ENCODE measurements around the gene CCNYL1. TPM values are rescaled to one million over a fixed set of nuclear protein-coding genes. Genes with fewer than 3 reads are reported as not detected.

The CCNYL1 gene
- total RNA-seq, 1 experiment from 2014 or later = 40.7 TPM

DNA sequence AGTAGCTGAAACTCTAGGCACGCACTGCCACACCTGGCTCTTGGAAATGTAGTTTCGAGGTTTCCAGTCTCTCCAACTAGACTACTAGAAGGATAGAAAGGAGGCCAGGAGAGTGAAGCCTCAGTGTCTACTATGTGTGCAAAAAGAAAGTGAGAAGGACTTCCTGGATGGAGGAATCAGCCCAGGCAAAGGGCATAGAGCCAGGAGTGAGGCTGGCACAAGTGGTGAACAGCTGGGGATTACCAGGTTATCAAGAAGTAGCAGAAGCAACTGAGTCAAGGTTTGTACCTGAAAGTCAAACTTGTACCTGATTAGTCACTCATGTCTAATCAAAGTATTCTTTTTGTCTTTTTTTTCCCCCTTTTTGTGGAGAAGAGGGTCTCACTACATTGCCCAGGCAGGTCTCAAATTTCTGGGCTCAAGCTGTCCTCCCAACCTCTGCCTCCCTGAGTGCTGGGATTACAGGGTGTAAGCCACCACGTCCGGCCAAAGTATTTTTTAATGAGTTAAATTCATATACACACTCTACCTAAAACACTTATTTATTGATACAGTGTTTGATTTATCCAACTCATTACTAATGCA lies 67.0 kb downstream of the CCNYL1 start:
- Histone ChIP-seq H3K4me1 (peaks cover 55% of the 10 kb centered on the region), H3K27me3 (replicated peaks; ENCODE audit: control insufficient read depth, insufficient read depth, low read length) (no peaks in the 10 kb centered on the region), H3K4me3 (ENCODE audit: low read depth, low read length) (no peak overlapping the region), H3K36me3 (ENCODE audit: control insufficient read depth, insufficient read depth, low read length) (no peaks in the 10 kb centered on the region), H3K9me3 (no peaks in the 10 kb centered on the region)
- intact Hi-C loops (cut with micrococcal nuclease; ENCODE audit: unreplicated experiment) = no loop called here
- Mint-ChIP-seq H3K27me3 (ENCODE audit: insufficient read depth, unreplicated experiment) (no peaks in the 10 kb centered on the region), H3K27ac (ENCODE audit: unreplicated experiment) (no peak overlapping the region), H3K9me3 (ENCODE audit: unreplicated experiment) (no peaks in the 10 kb centered on the region), H3K4me3 (ENCODE audit: unreplicated experiment) (no peak overlapping the region), H3K4me1 (ENCODE audit: low read depth, unreplicated experiment) (peaks cover 40% of the 10 kb centered on the region), H3K36me3 (ENCODE audit: insufficient read depth, unreplicated experiment) (no peaks in the 10 kb centered on the region)
- BruUV-seq (replicated peaks) = no TSS peak
- no peak for DNase-seq
- TF ChIP-seq, protein P1, sequence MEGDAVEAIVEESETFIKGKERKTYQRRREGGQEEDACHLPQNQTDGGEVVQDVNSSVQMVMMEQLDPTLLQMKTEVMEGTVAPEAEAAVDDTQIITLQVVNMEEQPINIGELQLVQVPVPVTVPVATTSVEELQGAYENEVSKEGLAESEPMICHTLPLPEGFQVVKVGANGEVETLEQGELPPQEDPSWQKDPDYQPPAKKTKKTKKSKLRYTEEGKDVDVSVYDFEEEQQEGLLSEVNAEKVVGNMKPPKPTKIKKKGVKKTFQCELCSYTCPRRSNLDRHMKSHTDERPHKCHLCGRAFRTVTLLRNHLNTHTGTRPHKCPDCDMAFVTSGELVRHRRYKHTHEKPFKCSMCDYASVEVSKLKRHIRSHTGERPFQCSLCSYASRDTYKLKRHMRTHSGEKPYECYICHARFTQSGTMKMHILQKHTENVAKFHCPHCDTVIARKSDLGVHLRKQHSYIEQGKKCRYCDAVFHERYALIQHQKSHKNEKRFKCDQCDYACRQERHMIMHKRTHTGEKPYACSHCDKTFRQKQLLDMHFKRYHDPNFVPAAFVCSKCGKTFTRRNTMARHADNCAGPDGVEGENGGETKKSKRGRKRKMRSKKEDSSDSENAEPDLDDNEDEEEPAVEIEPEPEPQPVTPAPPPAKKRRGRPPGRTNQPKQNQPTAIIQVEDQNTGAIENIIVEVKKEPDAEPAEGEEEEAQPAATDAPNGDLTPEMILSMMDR (IDR thresholded peaks at IDR 0.05; ENCODE audit: insufficient read depth in 1 of 2, low read depth in 1 of 2, low read length in 1 of 2, severe bottlenecking in 1 of 2, unreplicated experiment in 1 of 2) = no peak
- POLR2A ChIA-PET = no interaction called here
- CTCF ChIA-PET = no interaction called here

DNA sequence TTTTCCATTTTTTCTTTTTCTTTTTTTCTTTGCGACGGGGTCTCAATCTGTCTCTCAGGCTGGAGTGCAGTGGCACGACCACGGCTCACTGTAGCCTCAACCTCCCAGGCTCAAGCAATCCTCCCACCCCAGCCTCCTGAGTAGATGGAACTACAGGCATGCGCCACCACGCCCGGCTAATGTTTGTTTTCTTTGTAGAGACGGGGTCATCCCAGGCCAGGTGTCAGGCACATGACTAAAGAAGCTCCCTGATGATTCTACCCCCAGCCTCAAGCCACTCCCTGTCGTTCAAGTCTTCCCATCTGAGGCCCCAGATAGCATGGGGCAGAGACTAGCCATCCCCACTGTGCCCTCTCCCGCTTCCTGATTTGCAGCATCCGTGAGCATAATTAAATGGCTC lies 68.1 kb downstream of the CCNYL1 start:
- intact Hi-C loops (cut with micrococcal nuclease; ENCODE audit: unreplicated experiment) = no loop called here
- no TSS peak for BruUV-seq (replicated peaks)
- Mint-ChIP-seq H3K27me3 (ENCODE audit: insufficient read depth, unreplicated experiment) (no peaks in the 10 kb centered on the region), H3K4me3 (ENCODE audit: unreplicated experiment) (peak overlapping the region; percentile 6), H3K4me1 (ENCODE audit: low read depth, unreplicated experiment) (peaks cover 45% of the 10 kb centered on the region), H3K36me3 (ENCODE audit: insufficient read depth, unreplicated experiment) (no peaks in the 10 kb centered on the region), H3K9me3 (ENCODE audit: unreplicated experiment) (peaks cover 5% of the 10 kb centered on the region), H3K27ac (ENCODE audit: unreplicated experiment) (peak overlapping the region; percentile 71)
- Histone ChIP-seq H3K27me3 (replicated peaks; ENCODE audit: control insufficient read depth, insufficient read depth, low read length) (no peaks in the 10 kb centered on the region), H3K36me3 (ENCODE audit: control insufficient read depth, insufficient read depth, low read length) (no peaks in the 10 kb centered on the region), H3K4me1 (peaks cover 61% of the 10 kb centered on the region), H3K9me3 (no peaks in the 10 kb centered on the region), H3K4me3 (ENCODE audit: low read depth, low read length) (no peak overlapping the region)
- DNase-seq = peak; percentile 64 to 82
- TF ChIP-seq, protein P1 (IDR thresholded peaks at IDR 0.05; ENCODE audit: insufficient read depth in 1 of 2, low read depth in 1 of 2, low read length in 1 of 2, severe bottlenecking in 1 of 2, unreplicated experiment in 1 of 2) = no peak
- POLR2A ChIA-PET = interaction anchor here (0.6 kb wide), 1 partner anchor 14 kb away, joined by 5 read pairs; no protein-coding TSS in a partner anchor
- CTCF ChIA-PET = no interaction called here

DNA sequence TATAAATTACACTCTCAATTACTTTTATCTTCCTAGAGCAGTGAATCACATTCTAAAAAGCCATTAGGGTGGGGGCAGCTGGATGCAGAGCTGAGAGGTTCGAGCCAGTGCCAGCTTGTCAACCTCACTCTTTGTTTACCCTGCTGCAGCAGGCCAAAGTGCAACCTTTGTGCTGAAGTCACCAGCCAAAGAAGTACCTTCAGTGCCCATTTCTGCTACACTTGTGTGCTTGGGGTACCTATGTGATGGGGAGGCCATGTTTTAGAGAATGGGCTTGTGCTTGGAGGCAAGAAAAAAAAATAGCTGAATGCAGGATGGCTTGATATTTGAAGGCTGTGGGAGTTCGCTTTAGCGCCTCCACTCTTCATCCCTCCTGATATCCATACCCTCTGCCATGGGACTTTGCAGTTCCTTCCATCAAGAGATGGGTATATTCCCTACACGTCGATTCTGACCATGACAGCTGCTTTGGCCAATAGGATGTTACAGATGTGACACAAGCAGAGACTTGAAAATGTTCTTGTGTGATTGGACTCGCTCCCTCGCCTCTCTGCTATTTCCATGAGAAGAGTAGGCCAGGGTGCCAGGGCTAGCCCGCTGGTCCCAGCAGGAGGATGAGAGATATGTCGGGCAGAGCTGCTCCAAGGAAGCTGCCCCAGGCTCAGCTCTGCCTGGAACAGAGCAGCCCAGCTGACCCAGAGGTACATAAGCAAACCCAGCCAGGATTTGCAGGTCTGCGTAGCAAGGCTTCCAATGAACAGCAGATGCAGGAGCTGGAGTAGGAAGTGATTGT lies 71.0 kb downstream of the CCNYL1 start:
- DNase-seq = no peak
- no peaks in the 10 kb centered on the region for H3K36me3 ChIP-seq (ENCODE audit: control insufficient read depth, insufficient read depth, low read length)
- TF ChIP-seq, protein P1 (IDR thresholded peaks at IDR 0.05; ENCODE audit: insufficient read depth in 1 of 2, low read depth in 1 of 2, low read length in 1 of 2, severe bottlenecking in 1 of 2, unreplicated experiment in 1 of 2) = no peak
- intact Hi-C loops (cut with micrococcal nuclease; ENCODE audit: unreplicated experiment) = loop anchor here (1.0 kb wide), 1 partner anchor 9 kb away; no protein-coding TSS in a partner anchor
- H3K4me3 Mint-ChIP-seq (ENCODE audit: unreplicated experiment) = no peak overlapping the region
- peaks cover 65% of the 10 kb centered on the region for H3K4me1 ChIP-seq
- ChIA-PET POLR2A (interaction anchor here (0.8 to 0.9 kb wide), 2 partner anchors 14 to 71 kb away, joined by 3 read pairs; partner anchors contain the start of gene CCNYL1), CTCF (interaction anchor here (0.5 to 1.6 kb wide), 5 partner anchors 9 to 258 kb away, joined by 3 to 5 read pairs (median 3); partner anchors contain the start of gene FZD5)
- H3K4me1 Mint-ChIP-seq (ENCODE audit: low read depth, unreplicated experiment) = peaks cover 53% of the 10 kb centered on the region
- H3K9me3 Mint-ChIP-seq (ENCODE audit: unreplicated experiment) = peaks cover 7% of the 10 kb centered on the region
- no peaks in the 10 kb centered on the region for H3K27me3 Mint-ChIP-seq (ENCODE audit: insufficient read depth, unreplicated experiment)
- no peaks in the 10 kb centered on the region for H3K36me3 Mint-ChIP-seq (ENCODE audit: insufficient read depth, unreplicated experiment)
- H3K27ac Mint-ChIP-seq (ENCODE audit: unreplicated experiment) = peak overlapping the region; percentile 42
- H3K9me3 ChIP-seq = no peaks in the 10 kb centered on the region
- H3K4me3 ChIP-seq (ENCODE audit: low read depth, low read length) = no peak overlapping the region
- no peaks in the 10 kb centered on the region for H3K27me3 ChIP-seq (replicated peaks; ENCODE audit: control insufficient read depth, insufficient read depth, low read length)
- BruUV-seq (replicated peaks) = no TSS peak

Measured in Caco-2 (cell line).